Inferior parietal cortex (tissue), 1 donor: ENCODE results near the gene CHAF1B.
A peak's percentile ranks its signal among the peaks of the same experiment; 100 is the strongest.
"Not testable (repeated sequence)": the region's sequence is repeated elsewhere in the genome, so short reads cannot be mapped to it uniquely, and the experiment has no call there.

Experiments
- DNase-seq: peaks from one replicate; pipeline ENCODE4 v3.0.0-alpha.2; 2016; ENCODE audit errors: extremely low spot score

The CHAF1B gene

DNA sequence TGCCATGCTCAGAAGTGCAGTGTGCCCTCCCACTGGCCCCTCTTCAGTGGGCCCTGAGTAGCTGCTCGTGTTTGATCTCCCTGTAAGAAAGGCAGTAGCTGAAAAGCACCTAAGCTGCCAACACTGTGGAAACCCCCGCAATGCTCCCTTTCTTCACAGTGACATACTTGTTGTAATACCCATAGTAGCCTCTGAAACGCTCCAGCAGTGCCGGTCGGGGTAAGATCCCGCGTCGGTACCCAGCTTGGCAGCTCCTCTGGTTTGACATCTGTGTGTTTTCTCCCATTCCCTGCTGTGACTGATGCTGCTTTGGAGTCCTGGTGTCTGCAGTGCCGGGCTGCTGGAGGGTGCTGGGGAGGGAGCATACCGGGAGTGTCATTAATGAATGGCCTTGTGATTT is 3.6 kb downstream of the CHAF1B start:
- no peak for DNase-seq

DNA sequence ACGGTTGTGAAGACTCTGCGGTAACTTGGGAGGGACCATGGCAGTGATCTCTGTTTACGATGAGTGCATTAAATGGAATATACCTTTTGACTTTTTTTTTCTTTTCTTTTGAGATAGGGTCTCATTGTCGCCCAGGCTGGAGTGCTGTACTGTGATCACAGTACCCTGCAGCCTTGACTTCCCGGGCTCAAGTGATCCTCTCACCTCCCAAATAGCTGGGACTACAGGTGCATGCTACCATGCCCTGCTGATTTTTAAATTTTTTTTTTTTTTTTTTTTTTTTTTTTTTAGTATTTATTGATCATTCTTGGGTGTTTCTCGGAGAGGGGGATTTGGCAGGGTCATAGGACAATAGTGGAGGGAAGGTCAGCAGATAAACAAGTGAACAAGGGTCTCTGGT is 6.5 kb downstream of the CHAF1B start:
- not testable (repeated sequence) for DNase-seq

DNA sequence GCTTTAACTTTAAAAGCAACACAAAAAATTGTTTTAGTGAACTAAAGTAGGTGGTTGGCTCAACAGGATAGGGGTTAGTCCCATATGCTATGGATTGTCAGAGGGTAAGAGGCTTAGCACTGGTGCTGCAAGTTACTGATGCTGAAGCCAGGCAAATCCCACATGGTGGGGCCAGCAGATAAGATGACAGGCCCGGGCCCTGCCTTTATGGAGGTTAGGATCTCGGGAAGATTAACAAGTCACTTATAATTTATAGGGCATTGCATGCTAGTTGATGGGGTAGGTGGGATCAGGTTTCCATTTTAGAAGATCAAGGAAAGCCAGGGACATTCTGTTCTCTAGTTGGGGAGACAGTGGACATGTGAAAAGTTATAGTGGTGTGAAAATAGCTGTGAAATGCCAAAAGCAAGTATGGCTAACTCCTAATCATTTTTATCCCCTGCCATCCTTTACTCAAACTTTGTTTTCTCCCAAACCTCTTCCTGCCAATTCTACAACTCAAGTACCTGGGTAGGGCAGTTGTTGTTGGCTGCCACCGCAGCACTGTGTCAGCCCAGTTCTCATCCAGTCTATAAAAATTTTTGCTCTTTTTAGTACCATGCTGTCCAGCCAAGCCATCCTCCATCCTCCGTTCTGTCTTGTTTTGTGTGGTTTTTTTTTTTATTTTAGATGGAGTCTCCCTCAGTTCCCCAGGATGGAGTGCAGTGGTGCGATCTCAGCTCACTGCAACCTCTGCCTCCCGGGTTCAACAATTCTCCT is 10.3 kb downstream of the CHAF1B start:
- no peak for DNase-seq

DNA sequence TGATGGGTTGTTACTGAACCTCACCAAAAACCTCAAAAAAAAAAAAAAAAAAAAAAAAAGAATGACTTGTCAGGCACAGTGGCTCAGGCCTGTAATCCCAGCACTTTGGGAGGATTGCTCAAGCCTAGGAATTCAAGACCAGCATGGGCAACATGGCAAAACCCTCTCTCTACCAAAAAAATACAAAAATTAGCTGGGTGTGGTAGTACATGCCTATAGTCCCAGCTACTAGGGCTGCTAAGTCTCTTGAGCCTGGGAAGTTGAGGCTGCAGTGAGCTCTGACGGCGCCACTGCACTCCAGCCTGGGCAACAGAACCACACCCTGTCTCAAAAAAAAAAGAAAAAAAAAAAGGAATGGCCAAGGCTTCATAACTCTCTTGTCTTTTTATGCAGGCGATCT is 11.1 kb downstream of the CHAF1B start:
- DNase-seq = no peak

DNA sequence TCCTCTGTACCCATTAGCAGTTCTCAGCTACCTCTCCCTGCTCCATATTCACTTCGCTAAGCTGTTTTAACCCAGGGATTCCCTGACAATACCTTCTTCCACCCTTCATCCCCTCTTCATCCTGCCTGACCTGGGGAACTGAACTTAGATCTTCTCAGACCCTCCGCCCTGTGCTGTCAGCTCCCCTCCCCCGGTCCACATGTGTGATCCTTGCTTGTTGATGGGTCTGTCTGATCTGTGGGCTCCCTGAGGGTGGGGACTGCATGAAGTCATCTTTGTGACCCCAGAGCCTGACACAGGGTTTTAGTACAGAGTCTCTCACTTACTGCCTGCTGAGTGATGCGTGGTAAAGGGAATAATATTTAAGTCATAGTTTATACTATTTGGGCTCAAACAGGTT is 11.8 kb downstream of the CHAF1B start:
- DNase-seq = no peak

DNA sequence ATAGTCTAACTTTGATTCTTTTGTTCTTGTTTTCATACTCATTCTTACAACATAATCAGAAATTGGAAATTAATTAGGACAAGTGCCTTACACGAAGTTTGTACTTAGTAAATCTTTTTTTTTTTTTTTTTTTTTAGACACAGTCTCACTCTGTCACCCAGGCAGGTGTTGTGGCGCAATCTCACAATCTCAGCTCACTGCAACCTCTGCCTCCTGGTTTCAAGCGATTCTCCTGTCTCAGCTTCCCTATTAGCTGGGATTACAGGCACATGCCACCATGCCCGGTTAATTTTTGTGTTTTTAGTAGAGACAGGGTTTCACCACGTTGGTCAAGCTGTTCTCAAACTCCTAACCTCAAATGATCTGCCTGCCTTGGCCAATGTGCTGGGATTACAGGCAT is 12.4 kb downstream of the CHAF1B start:
- no peak for DNase-seq

DNA sequence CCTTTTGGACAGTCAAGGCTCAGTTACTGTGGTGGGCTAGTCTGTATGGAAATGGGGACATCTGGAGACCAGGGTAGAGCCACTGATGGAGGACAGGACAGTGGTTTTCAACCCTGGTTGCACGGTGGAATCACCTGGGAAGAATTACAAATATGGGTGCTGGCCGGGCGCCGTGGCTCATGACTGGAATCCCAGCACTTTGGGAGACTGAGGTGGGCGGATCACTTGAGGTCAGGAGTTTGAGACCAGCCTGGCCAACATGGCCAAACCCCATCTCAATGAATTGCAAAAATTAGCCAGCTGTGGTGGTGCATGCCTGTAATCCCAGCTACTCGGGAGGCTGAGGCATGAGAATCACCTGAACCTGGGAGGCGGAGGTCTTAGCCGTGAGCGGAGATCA is 14.5 kb downstream of the CHAF1B start:
- DNase-seq = not testable (repeated sequence)

DNA sequence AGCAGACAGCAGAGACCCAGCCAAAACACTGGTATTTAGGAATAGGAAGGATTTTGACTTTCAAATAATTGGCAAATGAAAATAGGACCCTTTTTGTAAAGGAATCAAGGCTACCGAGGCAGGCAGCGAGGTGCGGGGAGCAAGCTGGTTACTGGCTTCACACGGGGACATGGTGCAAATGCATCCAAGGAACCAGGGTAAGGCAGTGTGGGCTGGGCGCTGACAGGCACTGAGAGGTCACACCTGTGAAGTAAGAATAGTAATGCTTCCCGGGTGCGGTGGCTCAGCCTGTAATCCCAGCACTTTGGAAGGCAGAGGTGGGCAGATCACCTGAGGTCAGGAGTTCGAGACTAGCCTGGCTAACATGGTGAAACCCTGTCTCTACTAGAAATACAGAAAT is 15.5 kb downstream of the CHAF1B start:
- DNase-seq = no peak

DNA sequence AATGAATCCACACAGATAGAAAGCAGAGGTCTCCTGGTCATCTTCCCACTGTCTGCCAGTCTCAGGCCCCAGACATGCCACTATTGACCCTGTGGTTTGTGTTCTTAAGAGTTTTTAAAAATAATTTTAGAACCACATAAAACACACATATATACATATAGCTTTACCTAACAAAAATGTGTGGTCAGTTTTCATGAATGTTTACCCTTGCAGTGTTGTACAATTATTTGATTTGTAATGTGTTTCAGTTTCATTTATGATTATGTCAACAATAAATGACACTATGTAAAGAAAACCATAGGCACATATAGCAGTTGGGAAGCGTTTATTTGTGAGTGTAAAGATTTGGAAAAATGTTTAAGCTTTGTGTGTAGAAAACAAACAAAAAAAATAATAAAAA is 17.1 kb downstream of the CHAF1B start:
- no peak for DNase-seq

DNA sequence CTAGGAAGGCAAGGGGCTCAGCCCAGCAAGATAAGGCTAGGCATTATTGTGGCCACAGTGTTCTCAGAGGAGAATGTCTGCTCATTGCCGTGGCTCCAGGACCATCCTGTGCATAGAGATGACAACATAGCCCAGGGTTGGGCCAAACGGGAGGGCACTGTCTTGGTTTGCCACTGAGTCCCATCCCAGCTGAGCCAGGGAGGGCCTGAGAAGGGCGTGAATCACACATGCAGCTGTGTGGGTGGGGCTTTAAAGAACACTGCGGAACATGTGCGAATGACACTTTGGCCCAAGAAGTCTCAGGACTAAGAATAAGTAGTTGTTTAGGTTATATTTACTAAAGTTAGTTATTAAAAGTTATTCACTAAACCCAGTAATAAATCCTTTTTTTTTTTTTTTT is 18.5 kb downstream of the CHAF1B start:
- DNase-seq = no peak

DNA sequence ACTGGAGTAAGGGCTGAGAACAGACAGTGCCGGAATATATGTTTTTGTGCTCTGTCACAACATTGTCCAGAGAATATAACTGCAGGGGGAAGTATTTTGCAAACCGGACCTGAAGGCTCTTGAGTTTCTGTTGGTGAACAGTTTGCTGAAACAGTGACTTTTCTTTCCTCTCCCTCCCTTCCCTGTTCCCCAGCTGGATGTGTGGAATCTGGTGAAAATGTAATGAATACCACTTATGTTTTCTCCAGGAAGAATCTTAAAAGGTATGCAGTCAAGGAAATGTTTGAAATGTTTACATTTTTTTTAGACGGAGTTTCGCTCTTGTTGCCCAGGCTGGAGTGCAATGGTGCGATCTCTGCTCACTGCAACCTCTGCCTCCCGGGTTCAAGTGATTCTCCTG is 23.4 kb downstream of the CHAF1B start:
- DNase-seq = no peak

DNA sequence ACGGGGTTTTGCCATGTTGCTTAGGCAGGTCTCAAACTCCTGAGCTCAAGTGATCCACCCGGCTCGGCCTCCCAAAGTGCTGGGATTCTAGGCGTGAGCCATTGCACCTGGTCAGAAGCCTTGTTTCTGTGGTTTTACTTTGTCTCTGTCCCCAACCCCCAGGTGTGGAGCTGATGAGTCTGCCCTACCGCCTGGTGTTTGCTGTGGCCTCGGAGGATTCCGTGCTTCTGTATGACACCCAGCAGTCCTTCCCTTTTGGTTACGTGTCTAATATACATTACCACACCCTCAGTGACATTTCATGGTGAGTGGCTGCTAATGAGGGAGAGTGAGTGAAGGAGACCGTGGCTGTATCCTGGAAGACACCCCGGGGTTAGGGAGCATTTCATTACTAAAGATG is 26.1 kb downstream of the CHAF1B start:
- no peak for DNase-seq

DNA sequence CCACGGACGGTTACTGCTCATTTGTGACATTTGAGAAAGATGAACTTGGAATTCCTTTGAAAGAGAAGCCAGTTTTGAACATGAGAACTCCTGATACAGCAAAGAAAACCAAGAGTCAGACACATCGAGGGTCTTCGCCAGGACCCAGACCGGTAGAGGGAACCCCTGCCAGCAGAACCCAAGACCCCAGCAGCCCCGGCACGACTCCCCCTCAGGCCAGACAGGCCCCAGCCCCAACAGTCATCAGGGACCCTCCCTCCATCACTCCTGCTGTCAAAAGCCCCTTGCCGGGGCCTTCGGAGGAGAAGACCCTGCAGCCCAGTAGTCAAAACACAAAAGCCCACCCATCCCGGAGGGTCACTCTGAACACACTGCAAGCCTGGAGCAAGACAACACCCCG is 27.7 kb downstream of the CHAF1B start:
- DNase-seq = no peak

DNA sequence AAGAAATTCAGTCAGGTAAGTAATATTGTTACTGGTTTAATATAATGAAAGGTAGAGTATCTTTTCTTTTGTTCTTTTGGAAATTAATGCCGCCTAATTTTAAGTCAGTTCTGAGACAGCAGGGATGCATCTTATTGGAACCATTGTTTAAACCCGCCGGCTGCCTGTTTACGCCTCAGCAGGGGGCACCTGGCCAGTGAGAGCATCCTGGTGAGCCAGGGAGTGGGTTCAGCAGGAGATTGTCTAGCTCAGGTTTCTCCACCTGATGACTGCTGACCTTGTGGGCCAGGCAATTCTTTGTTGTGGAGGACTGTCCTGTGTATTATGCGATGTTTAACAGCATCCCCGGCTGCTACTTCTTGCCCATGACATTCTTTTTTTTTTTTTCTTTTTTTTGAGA is 30.2 kb downstream of the CHAF1B start:
- DNase-seq = no peak

DNA sequence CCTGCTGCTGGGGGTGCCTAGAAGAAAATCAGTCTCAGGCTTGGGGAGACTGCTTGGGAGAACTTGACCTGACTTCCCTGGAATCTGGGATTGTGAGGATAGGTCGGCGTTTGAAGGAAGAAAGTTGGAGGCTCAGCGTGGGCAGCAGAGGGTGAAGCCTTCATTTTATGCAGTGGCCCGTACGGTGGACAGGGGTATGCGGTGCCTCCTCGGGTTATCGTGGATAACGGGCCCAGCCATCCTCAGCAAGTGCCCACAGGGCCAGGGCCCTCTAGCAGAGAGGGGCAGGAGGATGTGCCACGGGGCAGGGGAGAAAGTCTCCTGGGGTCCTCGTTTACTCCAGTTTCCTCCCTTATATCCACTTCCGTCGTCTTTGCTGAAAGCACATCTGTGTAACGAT is 34.0 kb downstream of the CHAF1B start:
- no peak for DNase-seq

DNA sequence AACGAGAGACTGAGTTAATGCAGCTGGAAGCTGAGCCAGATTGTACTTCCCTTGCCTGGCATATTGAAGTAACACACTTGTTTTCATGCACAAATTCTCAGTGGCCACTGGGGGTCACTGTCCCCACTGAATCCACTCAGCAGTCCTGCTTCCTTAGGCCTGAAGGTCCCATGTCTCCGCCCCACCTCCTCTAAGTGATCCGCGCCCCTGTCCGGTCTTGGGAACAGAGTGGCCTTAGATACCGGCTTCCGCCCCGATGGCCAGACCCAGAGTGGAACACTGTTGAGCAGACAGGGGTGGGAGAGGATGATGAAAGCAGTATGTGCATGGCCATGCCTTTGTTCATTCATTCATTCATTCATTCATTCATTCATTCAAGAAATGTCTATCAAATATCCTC is 34.8 kb downstream of the CHAF1B start:
- DNase-seq = peak; percentile 76

DNA sequence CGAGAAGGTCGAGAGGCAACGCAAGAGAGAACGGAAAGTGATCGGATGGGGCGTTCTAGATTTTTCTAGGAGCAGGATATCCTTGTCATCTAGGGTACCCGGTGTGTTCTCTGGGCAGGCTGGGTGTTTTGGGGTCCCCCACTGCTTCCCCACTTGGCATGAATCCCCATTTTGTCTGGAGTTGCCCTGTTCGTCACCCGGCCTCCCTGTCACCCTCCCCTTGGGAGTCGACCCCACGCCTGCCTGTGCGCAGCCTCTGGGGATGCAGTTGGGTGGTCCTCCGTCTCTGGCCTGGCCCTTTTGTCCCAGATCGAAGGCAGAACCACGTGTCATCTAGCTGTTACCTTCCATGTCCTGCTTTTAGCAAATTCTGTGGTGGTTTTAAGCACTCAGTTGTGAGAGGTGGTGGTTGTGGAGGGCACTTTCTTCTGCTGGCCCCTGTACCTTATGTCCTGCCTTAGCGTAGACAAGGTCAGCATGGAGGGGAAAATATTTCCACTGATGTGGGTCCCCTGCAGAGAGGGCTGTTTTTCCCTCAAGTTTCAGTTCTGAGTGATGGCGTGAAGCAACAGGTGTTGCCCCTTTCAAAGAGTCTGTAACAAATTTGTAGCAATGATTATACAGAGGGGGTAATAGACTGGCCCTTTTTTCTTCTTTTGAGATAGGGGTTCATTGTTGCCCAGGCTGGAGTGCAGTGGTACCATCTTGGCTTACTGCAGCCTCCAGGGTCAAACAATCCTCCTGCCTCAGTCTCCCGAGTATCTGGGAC is 35.6 kb downstream of the CHAF1B start:
- DNase-seq = no peak

DNA sequence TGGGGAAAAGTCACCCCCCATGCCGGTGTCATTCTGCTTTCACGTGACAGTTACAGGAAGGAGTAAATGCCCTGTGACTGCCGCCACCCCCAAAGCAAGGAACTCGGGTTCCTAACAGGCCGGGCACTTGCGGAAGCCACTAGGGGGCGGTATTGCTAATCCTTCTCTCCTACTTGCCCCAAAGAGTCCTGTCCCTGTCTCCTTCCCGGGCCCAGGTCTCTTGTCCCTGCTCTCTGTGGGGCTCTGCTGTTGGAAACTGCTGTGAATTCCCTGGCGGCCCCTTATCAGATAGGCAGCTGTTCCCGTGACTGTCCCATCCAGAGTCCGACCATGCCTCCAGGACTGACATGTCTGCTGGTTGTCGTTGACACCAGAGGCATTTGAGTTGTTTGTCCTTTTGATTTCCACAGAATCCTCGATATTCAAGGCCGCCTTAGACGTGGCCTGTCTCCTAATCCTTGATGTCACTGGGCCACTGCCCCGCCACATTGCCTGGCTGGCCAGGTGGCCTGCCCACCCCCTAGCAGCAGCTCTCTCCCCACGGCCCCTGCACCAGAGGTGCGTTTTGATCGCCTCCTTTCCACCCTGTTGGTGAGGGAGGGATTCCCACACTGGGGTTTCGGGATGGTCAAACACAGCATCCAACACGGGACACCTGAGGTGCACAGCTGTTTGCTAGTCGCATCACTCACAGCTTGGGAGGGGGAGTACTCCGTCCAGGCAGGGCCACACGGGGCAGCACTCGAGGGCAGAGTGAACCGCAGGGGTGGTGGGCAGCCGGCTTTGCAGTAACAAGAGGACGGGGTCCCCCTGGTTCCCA is 37.3 kb downstream of the CHAF1B start:
- peak; percentile 17 for DNase-seq

DNA sequence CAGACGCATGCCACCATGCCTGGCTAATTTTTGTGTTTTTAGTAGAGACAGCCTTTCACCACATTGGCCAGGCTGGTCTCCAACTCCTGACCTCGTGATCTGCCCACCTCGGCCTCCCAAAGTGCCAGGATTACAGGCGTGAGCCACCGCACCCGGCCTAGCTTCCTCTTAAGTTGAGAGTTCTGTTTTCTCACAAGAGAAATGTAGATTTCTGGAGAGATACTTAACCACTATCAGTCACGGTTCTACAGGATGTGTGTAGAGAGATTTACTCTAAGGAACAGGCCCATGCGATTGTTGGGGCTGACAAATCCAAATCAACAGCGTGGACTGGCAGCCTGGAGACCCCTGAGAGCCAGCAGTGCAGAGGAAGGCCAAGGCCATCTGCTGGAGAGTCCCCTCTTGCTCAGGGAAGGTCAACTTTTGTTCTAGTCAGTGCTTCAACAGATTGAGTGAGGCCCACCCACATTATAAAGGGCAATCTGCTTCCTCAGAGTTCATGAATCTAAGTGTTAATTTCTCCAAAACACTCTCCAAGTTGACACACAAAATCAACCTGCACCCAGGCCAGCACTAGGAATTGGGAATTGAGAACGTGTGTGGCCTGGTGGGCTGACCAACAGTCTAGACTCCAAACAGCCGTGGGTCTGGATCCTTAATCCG is 38.7 kb downstream of the CHAF1B start:
- no peak for DNase-seq

DNA sequence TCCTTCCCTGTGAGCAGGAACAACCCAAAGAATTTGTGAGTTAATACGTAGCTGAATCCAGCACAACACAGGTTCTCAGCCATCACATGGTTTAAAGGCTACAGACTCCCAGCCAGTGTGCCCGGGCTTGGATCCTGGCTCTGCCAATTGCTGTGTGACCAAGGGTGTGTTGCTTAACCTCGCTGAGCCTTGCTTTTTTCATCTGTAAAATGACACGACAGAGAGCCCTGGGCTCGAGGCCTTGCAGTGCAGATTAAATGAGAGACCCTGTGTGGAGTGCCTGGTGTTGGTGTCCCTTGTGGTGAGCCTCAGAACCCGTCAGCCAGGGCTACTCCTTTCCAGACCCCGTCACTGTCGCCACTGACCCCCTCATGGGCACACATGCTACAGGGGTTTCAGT is 39.4 kb downstream of the CHAF1B start:
- DNase-seq = no peak

DNA sequence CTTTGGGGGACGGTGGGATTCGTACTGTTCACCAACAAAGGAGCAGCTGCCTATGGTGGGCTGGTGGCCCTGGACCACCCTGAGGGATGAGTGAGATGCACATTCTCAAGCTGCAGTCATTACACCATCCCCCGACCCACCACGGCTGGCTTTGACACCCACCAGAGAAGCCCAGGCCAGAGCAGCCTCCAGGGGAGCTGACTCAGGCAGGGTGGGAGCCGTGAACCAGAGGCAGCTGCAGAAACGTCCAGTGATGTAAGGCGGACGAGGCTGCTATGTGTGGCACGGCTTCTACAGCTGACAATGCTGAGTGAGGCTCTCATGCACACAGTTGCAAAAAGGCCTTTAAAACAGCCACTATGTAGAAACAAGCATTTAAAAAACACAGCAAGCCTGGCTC is 40.1 kb downstream of the CHAF1B start:
- DNase-seq = no peak

DNA sequence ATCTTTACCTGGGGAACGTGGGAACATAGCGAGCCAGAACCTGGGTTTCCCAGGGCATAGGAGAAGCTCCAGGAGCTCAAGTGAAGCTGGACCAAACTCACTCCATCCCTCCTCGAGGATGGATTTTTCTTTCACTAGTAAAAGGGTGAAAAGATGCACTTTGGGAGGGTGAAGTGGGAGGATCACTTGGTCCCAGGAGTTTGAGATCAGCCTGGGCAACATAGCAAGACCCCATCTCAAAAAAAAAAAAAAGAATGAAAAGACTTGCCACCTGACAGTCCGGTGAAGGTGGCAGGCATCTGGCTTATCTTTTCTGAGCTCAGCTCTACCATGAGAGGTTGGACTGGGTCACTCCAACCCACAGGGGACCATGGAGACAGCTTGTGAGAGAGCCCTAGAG is 42.3 kb downstream of the CHAF1B start:
- no peak for DNase-seq
